IMR-90 (cell line): ENCODE data around the gene COL8A1. TPM values are rescaled to one million over a fixed set of nuclear protein-coding genes. Genes with fewer than 3 reads are reported as not detected.

ENCODE experiments used
- ATAC-seq: fragments of 200-7000 bp; cut with Tn5 transposase; 2 replicates; pipeline ENCODE4 v1.9.1; 2020; ENCODE audit warnings: low read depth, mild to moderate bottlenecking, moderate library complexity
- BruUV-seq: library from RNA; stranded (reverse); fragments of 400-500 nt; replicated peaks from 2 replicates; lab custom pipeline; 2021; lab: Mats Ljungman, UMichigan
- CTCF ChIA-PET: fragments of 300-600 bp; formaldehyde crosslinking; extraction: SDS; loops from one replicate; lab custom pipeline; 2021; ENCODE audit warnings: antibody characterized with exemption; lab: Yijun Ruan, JAX
- POLR2A ChIA-PET: fragments of 300-600 bp; sonication (Branson Sonifier 250); formaldehyde crosslinking; loops from one replicate; lab custom pipeline; 2022; ENCODE audit warnings: antibody characterized with exemption; ENCODE audit not compliant: unreplicated experiment; lab: Charles Lee
- DNase-seq: peaks from one replicate; pipeline ENCODE4 v3.0.0; 2013
- H2AFZ ChIP-seq: replicated peaks from 2 replicates; pipeline ENCODE3; 2013; ENCODE audit warnings: low read length, mild to moderate bottlenecking; ENCODE audit not compliant: poor library complexity
- H2AK5ac ChIP-seq: 2 replicates; pipeline ENCODE4 v1.6.1; 2013; ENCODE audit warnings: low read depth, low read length, inconsistent platforms
- H2AK9ac ChIP-seq: replicated peaks from 2 replicates; pipeline ENCODE3; 2013; ENCODE audit warnings: mild to moderate bottlenecking, low read depth, low read length, moderate library complexity; ENCODE audit not compliant: poor library complexity
- H2BK120ac ChIP-seq: 2 replicates; pipeline ENCODE4 v1.6.1; 2013; ENCODE audit warnings: low read depth, low read length, inconsistent platforms
- H2BK15ac ChIP-seq: 3 replicates; pipeline ENCODE4 v1.6.1; 2013; ENCODE audit warnings: low read depth, low read length, inconsistent platforms
- H2BK20ac ChIP-seq: 2 replicates; pipeline ENCODE4 v1.6.1; 2013; ENCODE audit warnings: low read depth, mild to moderate bottlenecking, inconsistent platforms, low read length, moderate library complexity
- H2BK5ac ChIP-seq: 2 replicates; pipeline ENCODE4 v1.6.1; 2013; ENCODE audit warnings: mild to moderate bottlenecking, low read depth, low read length, inconsistent platforms; ENCODE audit not compliant: poor library complexity, severe bottlenecking
- H3K14ac ChIP-seq: replicated peaks from 2 replicates; pipeline ENCODE4 v1.6.1; 2013; ENCODE audit warnings: low read depth, low read length, inconsistent platforms
- H3K18ac ChIP-seq: 2 replicates; pipeline ENCODE4 v1.6.1; 2013; ENCODE audit warnings: low read depth, low read length, control low read depth
- H3K23ac ChIP-seq: 2 replicates; pipeline ENCODE4 v1.6.1; 2013; ENCODE audit warnings: low read depth, low read length, inconsistent platforms
- H3K27ac ChIP-seq: 2 replicates; pipeline ENCODE4 v1.5.1; 2013; ENCODE audit warnings: mild to moderate bottlenecking, control low read depth, low read length; ENCODE audit not compliant: insufficient read depth
- H3K27me3 ChIP-seq: 2 replicates; pipeline ENCODE4 v1.6.1; 2013; ENCODE audit warnings: low read length; ENCODE audit not compliant: control insufficient read depth, insufficient read depth
- H3K36me3 ChIP-seq: 2 replicates; pipeline ENCODE4 v1.6.1; 2013; ENCODE audit warnings: low read length, mixed read lengths; ENCODE audit not compliant: control insufficient read depth, insufficient read depth
- H3K4ac ChIP-seq: 2 replicates; pipeline ENCODE4 v1.6.1; 2013; ENCODE audit warnings: low read depth, low read length, inconsistent platforms
- H3K4me1 ChIP-seq: 2 replicates; pipeline ENCODE4 v1.6.1; 2013; ENCODE audit warnings: low read length, mixed read lengths; ENCODE audit not compliant: control insufficient read depth, insufficient read depth
- H3K4me2 ChIP-seq: 2 replicates; pipeline ENCODE4 v1.6.1; 2013; ENCODE audit warnings: low read depth, mild to moderate bottlenecking, control low read depth, low read length, moderate library complexity
- H3K4me3 ChIP-seq: 2 replicates; pipeline ENCODE4 v1.5.1; 2013; ENCODE audit warnings: low read depth, mild to moderate bottlenecking, control low read depth, low read length, moderate library complexity; ENCODE audit not compliant: insufficient read depth
- H3K56ac ChIP-seq: 2 replicates; pipeline ENCODE4 v1.6.1; 2013; ENCODE audit warnings: low read length, inconsistent platforms; ENCODE audit not compliant: insufficient read depth; ENCODE audit errors: extremely low read depth
- H3K79me1 ChIP-seq, 2 experiments: 2 replicates each; pipeline ENCODE4 v1.6.1; 2013; ENCODE audit warnings: low read length in 2 of 2, inconsistent platforms in 1 of 2, low read depth in 1 of 2
- H3K9ac ChIP-seq: 2 replicates; pipeline ENCODE4 v1.6.1; 2013; ENCODE audit warnings: low read depth, low read length, control low read depth
- H3K9me1 ChIP-seq: 2 replicates; pipeline ENCODE4 v1.6.1; 2013; ENCODE audit warnings: low read length, inconsistent platforms; ENCODE audit not compliant: insufficient read depth
- H3K9me3 ChIP-seq: 2 replicates; pipeline ENCODE4 v1.6.1; 2013; ENCODE audit warnings: low read length; ENCODE audit not compliant: control insufficient read depth, insufficient read depth
- H4K20me1 ChIP-seq: 2 replicates; pipeline ENCODE4 v1.6.1; 2013; ENCODE audit warnings: low read length, inconsistent platforms; ENCODE audit not compliant: insufficient read depth
- H4K5ac ChIP-seq: 2 replicates; pipeline ENCODE4 v1.6.1; 2013; ENCODE audit warnings: mild to moderate bottlenecking, low read depth, low read length, control low read depth
- H4K8ac ChIP-seq, 2 experiments: 2 replicates each; pipeline ENCODE4 v1.6.1; 2013; ENCODE audit warnings: low read depth in 2 of 2, low read length in 2 of 2, control low read depth in 1 of 2, inconsistent platforms in 1 of 2
- H4K91ac ChIP-seq: 2 replicates; pipeline ENCODE4 v1.6.1; 2013; ENCODE audit warnings: low read depth, low read length, inconsistent platforms; ENCODE audit not compliant: insufficient read depth
- BHLHE40 ChIP-seq: fragments of 150-350 bp; IDR thresholded peaks from 2 replicates; pipeline ENCODE4 v1.6.1; 2016; ENCODE audit warnings: mild to moderate bottlenecking, low read depth, low read length
- CEBPB ChIP-seq: IDR thresholded peaks from 2 replicates; pipeline ENCODE4 v1.6.1; 2012; ENCODE audit warnings: low read depth, low read length, improper control_type of control experiment
- CHD1 ChIP-seq: IDR thresholded peaks from 2 replicates; pipeline ENCODE4 v1.6.1; 2012; ENCODE audit warnings: low read depth, low read length, improper control_type of control experiment
- ELK1 ChIP-seq: fragments of 150-350 bp; IDR thresholded peaks from 2 replicates; pipeline ENCODE4 v1.6.1; 2016; ENCODE audit warnings: low read depth, mild to moderate bottlenecking, low read length, moderate library complexity, borderline replicate concordance
- FOS ChIP-seq: fragments of 150-350 bp; IDR thresholded peaks from 2 replicates; pipeline ENCODE4 v1.6.1; 2016; ENCODE audit warnings: low read depth, low read length
- MAFK ChIP-seq: IDR thresholded peaks from 2 replicates; pipeline ENCODE4 v1.6.1; 2012; ENCODE audit warnings: low read depth, low read length, improper control_type of control experiment
- MAZ ChIP-seq: IDR thresholded peaks from 2 replicates; pipeline ENCODE4 v1.6.1; 2012; ENCODE audit warnings: low read depth, mild to moderate bottlenecking, low read length, improper control_type of control experiment, moderate library complexity, borderline replicate concordance
- MXI1 ChIP-seq: IDR thresholded peaks from 2 replicates; pipeline ENCODE4 v1.6.1; 2012; ENCODE audit warnings: low read depth, mild to moderate bottlenecking, low read length, moderate library complexity, borderline replicate concordance
- NFE2L2 ChIP-seq: fragments of 150-350 bp; IDR thresholded peaks from 2 replicates; pipeline ENCODE4 v1.6.1; 2016; ENCODE audit warnings: low read depth, mild to moderate bottlenecking, low read length
- POLR2A ChIP-seq: IDR thresholded peaks from 2 replicates; pipeline ENCODE4 v1.6.1; 2012; ENCODE audit warnings: mild to moderate bottlenecking, low read depth, low read length
- RAD21 ChIP-seq: IDR thresholded peaks from 2 replicates; pipeline ENCODE4 v1.6.1; 2012; ENCODE audit warnings: low read length, improper control_type of control experiment
- RCOR1 ChIP-seq: IDR thresholded peaks from 2 replicates; pipeline ENCODE4 v1.6.1; 2012; ENCODE audit warnings: mild to moderate bottlenecking, low read length, improper control_type of control experiment; ENCODE audit not compliant: insufficient replicate concordance
- RFX5 ChIP-seq: IDR thresholded peaks from 2 replicates; pipeline ENCODE4 v1.8.0; 2012; ENCODE audit warnings: low read depth, mild to moderate bottlenecking, low read length, moderate library complexity
- SMC3 ChIP-seq: fragments of 150-350 bp; IDR thresholded peaks from 2 replicates; pipeline ENCODE4 v1.6.1; 2016; ENCODE audit warnings: low read depth, mild to moderate bottlenecking, antibody characterized with exemption, low read length, moderate library complexity
- WGBS, 2 experiments: methylation state at CpG; one replicate each; pipeline versions ENCODE4 v1.1.5 to v1.1.7; 2013; ENCODE audit warnings: missing lambda C conversion rate in 2 of 2; ENCODE audit not compliant: insufficient read length in 1 of 2; ENCODE audit errors: extremely low coverage in 2 of 2; 5-methylcytosine and 5-hydroxymethylcytosine counted together
- dilution Hi-C: fragments of 300-500 bp; cut with HindIII; formaldehyde crosslinking; loops from one replicate; pipeline ENCODE4 v1.14.3; 2018; ENCODE audit warnings: low sequenced_read_pairs; ENCODE audit not compliant: unreplicated experiment
- in situ Hi-C: fragments of 300-500 bp; cut with MboI; formaldehyde crosslinking; loops from 3 replicates; pipeline ENCODE4 v1.14.3; 2019; ENCODE audit warnings: low sequenced_read_pairs, inconsistent platforms, mixed read lengths
- intact Hi-C: fragments of 100-400 bp; cut with micrococcal nuclease; formaldehyde crosslinking; loops from 2 replicates; pipeline ENCODE4 v1.10.0; 2022
- polyA plus RNA-seq, 3 experiments: library from polyadenylated mRNA; depleted of rRNA; stranded (reverse); fragments of >200 nt; gene quantifications; 2 replicates each; pipeline ENCODE4 v1.2.3, GENCODE V29; 2012; ENCODE audit warnings: low replicate concordance in 1 of 3
- total RNA-seq: library from RNA; depleted of rRNA; stranded (reverse); fragments of >200 nt; gene quantifications from 2 replicates; pipeline ENCODE4 v1.2.3, GENCODE V29; 2012
- TF ChIP-seq, protein P1 (sequence below): fragments of 150-350 bp; IDR thresholded peaks from 2 replicates; pipeline ENCODE4 v1.6.1; 2017; ENCODE audit warnings: mild to moderate bottlenecking, antibody characterized with exemption, low read length, low read depth
- TF ChIP-seq, protein P2 (sequence below): conservative IDR thresholded peaks from 2 replicates; pipeline ENCODE4 v1.5.1; 2012; ENCODE audit warnings: mild to moderate bottlenecking, low read depth, low read length, improper control_type of control experiment

The COL8A1 gene
- total and polyA plus RNA-seq, 2 of the 4 experiments (the other 2 are of a cell fraction): 119 to 151 TPM

GRCh38 chr3:99659032-99659431, 20.6 kb downstream of the COL8A1 start:
- DNase-seq (peak; percentile 100), ATAC-seq (peak; percentile 94)
- peak overlapping the region; percentile 46; the same call in 1 of the 2 replicates for H3K56ac ChIP-seq
- 0% methylated on average over 2 of the region's 6 CpGs; no CpG with 5 or more reads in 1 of the 2 experiments for WGBS, 2 experiments
- H3K79me1 ChIP-seq: peaks cover 38 to 58% of the 10 kb centered on the region in 2 experiments
- no peaks in the 10 kb centered on the region for H3K27me3 ChIP-seq
- peak overlapping the region; percentile 97 for H3K4ac ChIP-seq
- in situ Hi-C loops (no loop called here), intact Hi-C loops (no loop called here), dilution Hi-C loops (no loop called here)
- no TSS peak for BruUV-seq
- no peak overlapping the region; the same call in 1 of the 2 replicates for H3K9ac ChIP-seq
- H4K5ac ChIP-seq: peak overlapping the region; percentile 90
- H3K14ac ChIP-seq: peak overlapping the region; percentile 98
- TF ChIP-seq CEBPB (peak; percentile 99), CHD1 (no peak), POLR2A (peak; percentile 49; the same call in 1 of the 2 replicates), FOS (peak; percentile 99), MAFK (no peak), ELK1 (no peak), SMC3 (no peak), MXI1 (0 out of 2 replicates have a peak, but pooled peaks have one; percentile 45), RAD21 (0 out of 2 replicates have a peak, but pooled peaks have one; percentile 7), MAZ (peak; percentile 78; the same call in 1 of the 2 replicates), BHLHE40 (peak; percentile 83), RCOR1 (no peak), RFX5 (no peak), NFE2L2 (no peak)
- TF ChIP-seq, protein P1, sequence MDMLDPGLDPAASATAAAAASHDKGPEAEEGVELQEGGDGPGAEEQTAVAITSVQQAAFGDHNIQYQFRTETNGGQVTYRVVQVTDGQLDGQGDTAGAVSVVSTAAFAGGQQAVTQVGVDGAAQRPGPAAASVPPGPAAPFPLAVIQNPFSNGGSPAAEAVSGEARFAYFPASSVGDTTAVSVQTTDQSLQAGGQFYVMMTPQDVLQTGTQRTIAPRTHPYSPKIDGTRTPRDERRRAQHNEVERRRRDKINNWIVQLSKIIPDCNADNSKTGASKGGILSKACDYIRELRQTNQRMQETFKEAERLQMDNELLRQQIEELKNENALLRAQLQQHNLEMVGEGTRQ: peak; percentile 90
- TF ChIP-seq, protein P2, sequence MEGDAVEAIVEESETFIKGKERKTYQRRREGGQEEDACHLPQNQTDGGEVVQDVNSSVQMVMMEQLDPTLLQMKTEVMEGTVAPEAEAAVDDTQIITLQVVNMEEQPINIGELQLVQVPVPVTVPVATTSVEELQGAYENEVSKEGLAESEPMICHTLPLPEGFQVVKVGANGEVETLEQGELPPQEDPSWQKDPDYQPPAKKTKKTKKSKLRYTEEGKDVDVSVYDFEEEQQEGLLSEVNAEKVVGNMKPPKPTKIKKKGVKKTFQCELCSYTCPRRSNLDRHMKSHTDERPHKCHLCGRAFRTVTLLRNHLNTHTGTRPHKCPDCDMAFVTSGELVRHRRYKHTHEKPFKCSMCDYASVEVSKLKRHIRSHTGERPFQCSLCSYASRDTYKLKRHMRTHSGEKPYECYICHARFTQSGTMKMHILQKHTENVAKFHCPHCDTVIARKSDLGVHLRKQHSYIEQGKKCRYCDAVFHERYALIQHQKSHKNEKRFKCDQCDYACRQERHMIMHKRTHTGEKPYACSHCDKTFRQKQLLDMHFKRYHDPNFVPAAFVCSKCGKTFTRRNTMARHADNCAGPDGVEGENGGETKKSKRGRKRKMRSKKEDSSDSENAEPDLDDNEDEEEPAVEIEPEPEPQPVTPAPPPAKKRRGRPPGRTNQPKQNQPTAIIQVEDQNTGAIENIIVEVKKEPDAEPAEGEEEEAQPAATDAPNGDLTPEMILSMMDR: no peak
- H3K36me3 ChIP-seq: peaks cover 1% of the 10 kb centered on the region; the same call in 1 of the 2 replicates
- H3K9me3 ChIP-seq: no peaks in the 10 kb centered on the region
- peak overlapping the region; percentile 88 for H2AK5ac ChIP-seq
- H2BK5ac ChIP-seq: peak overlapping the region; percentile 99
- H3K4me1 ChIP-seq: peaks cover 14% of the 10 kb centered on the region
- peak overlapping the region; percentile 46 for H3K27ac ChIP-seq
- H4K8ac ChIP-seq: peak overlapping the region; percentile 36 to 97
- H3K9me1 ChIP-seq: peaks cover 12% of the 10 kb centered on the region
- peak overlapping the region; percentile 85 for H3K23ac ChIP-seq
- peak overlapping the region; percentile 89 for H4K91ac ChIP-seq
- peak overlapping the region; percentile 49; the same call in 1 of the 2 replicates for H3K4me2 ChIP-seq
- peak overlapping the region; percentile 96 for H2BK20ac ChIP-seq
- H3K18ac ChIP-seq: peak overlapping the region; percentile 91
- no peaks in the 10 kb centered on the region for H4K20me1 ChIP-seq
- H2AFZ ChIP-seq: peak overlapping the region; percentile 78
- H2AK9ac ChIP-seq: peak overlapping the region; percentile 91
- ChIA-PET CTCF (no interaction called here), POLR2A (interaction anchor here (0.6 kb wide), 1 partner anchor 1469 kb away, joined by 3 read pairs; no protein-coding TSS in a partner anchor)
- H2BK120ac ChIP-seq: peak overlapping the region; percentile 94
- H3K4me3 ChIP-seq: no peak overlapping the region
- peak overlapping the region; percentile 95 for H2BK15ac ChIP-seq
